LNCaP clone FGC (cell line): ENCODE data around the gene DLGAP1.

ENCODE experiments used
- DNase-seq: peaks from one replicate; pipeline ENCODE4 v3.0.0-alpha.2; 2011; ENCODE audit warnings: low read depth
- H3K4me3 ChIP-seq: 2 replicates; pipeline ENCODE4 v1.5.1; 2011; ENCODE audit warnings: mild to moderate bottlenecking, low read depth, low read length, control low read depth
- CTCF ChIP-seq: IDR thresholded peaks from 2 replicates; pipeline ENCODE4 v1.5.1; 2012; ENCODE audit warnings: mild to moderate bottlenecking; ENCODE audit not compliant: control insufficient read depth, insufficient read depth; ENCODE audit errors: extremely low read depth

DLGAP1 gene

GRCh38 chr18:3649135-3649632 is 805.9 kb downstream of the DLGAP1 start:
- no peak overlapping the region for H3K4me3 ChIP-seq

DNA sequence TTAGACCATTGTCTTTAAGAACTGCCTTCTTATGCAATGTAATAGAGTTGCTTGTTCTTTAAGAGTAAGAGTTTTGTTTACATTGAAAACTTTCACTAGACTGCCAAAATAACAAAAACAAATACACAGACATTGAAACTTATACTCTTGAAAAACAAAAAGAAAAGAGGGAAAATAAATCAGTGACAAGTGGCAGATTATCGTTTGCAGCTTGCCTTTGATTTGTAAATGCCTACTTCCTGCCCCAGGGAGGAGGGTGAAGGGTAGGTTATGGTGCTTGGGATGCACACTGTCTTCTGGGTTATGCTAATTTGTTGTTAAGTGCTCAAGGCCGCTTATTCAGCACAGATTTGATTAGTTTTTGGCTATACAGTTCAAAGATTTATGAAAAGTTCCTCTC is 806.5 kb downstream of the DLGAP1 start:
- TF ChIP-seq CTCF = no peak
- no peak overlapping the region for H3K4me3 ChIP-seq
- DNase-seq = no peak

More at GRCh38 chr18:3649135-3649632, 805.9 kb downstream of the DLGAP1 start:
- no peak for DNase-seq
- TF ChIP-seq CTCF = no peak

DNA sequence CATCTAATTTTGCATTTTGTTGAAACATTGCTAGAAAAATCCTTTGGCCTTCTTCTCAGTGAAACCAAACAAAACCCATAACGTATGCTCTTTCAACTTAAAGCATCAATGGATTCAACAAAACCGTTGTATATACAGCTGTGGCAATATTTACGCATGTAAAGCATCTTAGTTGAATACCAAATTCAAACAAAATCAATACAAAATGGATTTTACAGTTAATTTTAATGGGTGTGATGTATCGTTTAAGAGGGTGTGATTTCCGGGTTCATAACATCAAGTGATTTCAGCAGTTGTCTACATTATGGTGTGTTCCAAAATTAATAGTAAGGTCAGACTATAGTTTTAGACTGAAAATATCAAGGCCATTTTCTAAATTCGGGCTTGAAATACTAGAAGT is 806.9 kb downstream of the DLGAP1 start:
- TF ChIP-seq CTCF = no peak
- DNase-seq = no peak
- no peak overlapping the region for H3K4me3 ChIP-seq

GRCh38 chr18:3647636-3648035 is 807.5 kb downstream of the DLGAP1 start:
- no peak overlapping the region for H3K4me3 ChIP-seq

GRCh38 chr18:3645384-3646156 is 809.5 kb downstream of the DLGAP1 start:
- TF ChIP-seq CTCF = no peak
- no peak overlapping the region for H3K4me3 ChIP-seq
- DNase-seq = no peak

More at GRCh38 chr18:3647636-3648035, 807.5 kb downstream of the DLGAP1 start:
- TF ChIP-seq CTCF = no peak
- no peak for DNase-seq

DNA sequence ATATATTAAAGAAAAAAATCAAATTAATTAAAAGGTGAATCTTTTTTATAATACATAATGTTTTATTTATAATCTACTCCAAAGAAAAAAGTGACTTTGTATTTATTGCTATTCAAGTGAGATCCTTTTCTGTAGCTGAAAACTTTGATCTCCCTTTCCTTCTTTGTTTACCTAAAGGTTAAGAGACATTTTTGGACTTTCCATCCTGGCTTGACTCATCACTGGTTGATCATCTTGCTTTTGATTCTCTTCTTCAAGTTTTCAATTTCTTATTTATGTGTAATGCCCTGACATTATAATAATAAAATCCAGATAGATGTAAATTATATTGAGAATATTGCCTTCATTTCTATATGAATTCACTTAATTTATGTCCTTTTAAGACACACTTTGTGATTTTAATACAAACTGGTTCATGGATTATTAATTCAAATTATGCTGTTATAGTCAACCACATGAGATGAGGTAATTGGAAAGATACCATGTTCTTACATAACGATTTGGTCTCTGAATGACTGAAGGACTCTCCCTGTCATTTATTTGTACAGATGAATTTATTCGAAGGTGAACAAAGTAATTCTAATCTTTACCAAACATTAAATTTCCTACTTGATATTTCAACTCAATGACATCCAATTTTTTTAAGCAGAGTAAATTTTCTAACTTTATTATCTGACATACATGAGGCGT is 820.7 kb downstream of the DLGAP1 start:
- H3K4me3 ChIP-seq = no peak overlapping the region
- no peak for TF ChIP-seq CTCF
- DNase-seq = no peak
